ENCODE measurements around the gene INSR. TPM values are rescaled to one million over a fixed set of nuclear protein-coding genes. Genes with fewer than 3 reads are reported as not detected.
"Not testable (repeated sequence)": the region's sequence is repeated elsewhere in the genome, so short reads cannot be mapped to it uniquely, and the experiment has no call there.

INSR gene
- total RNA-seq, 1 donor from 2014 or later = 37.5 TPM

DNA sequence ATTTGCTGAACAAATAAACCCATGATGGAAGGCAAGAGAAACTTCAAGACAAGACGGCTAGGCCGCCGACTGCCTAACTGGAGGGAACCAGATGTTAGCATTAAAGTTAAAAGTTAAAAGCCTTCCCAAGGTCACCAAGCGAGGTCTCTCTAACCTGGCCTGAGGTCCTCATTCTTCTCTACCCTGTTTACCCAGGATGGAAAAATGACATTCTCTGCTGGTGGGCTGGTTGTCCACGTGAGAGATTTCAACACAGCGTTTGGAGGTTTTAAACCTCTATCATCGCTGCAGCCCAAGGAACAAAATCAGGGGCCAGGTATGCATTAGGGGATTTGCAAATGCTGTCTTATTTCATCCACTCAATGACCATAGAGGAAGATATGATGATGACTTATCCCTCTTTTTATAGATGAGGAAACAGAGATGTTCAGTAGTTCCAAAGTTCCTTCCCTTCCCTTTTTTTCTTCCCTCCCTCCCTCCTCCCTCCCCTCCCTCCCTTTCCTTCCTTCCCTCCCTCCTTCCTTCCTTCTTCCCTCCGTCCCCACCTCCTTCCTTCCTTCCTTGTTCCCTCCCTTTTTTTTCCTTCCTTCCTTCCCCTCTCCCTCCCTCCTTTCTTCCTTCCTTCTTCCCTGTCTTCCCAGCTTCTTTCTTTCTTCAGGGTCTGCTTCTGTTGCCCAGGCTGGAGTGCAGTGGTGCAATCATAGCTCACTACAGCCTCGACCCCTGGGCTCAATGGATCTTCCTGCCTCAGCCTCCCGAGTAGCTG is 79.7 kb downstream of the INSR start:
- Histone ChIP-seq H3K27ac (no peak overlapping the region), H3K36me3 (no peaks in the 10 kb centered on the region), H3K27me3 (no peaks in the 10 kb centered on the region), H3K4me1 (peaks cover 7% of the 10 kb centered on the region), H3K9me3 (no peaks in the 10 kb centered on the region), H3K4me3 (no peak overlapping the region)
- intact Hi-C loops (cut with DNase I) = no loop called here
- no peak for TF ChIP-seq CTCF (IDR thresholded peaks at IDR 0.05)
- DNase-seq (no peak), ATAC-seq (no peak)

DNA sequence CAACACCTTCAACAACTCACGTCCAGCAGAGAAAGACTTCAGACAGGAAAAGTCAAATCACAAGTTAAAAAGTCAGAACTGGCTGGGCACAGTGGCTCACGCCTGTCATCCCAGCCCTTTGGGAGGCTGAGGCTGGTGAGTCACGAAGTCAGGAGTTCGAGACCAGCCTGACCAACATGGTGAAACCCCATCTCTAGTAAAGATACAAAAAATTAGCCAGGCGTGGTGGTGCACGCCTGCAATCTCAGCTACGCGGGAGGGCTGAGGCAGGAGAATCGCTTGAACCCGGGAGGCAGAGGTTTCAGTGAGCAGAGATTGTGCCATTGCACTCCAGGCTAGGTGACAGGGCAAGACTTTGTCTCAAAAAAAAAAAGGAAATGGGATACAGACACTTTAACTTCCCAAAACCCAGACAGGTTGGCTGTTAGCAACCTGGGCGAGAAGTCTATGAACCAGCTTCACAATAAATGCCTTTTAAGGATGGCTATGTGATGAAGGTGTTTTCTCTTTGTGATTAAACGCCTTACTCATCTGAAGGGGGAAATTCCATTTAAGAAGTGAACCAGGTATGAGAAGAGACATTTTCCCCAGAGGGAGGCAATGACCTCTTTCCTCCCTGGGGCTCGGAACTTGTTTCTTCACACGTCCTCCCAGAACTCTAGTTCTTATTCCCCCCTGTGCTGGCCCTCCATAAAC is 80.4 kb downstream of the INSR start:
- Histone ChIP-seq H3K27me3 (no peaks in the 10 kb centered on the region), H3K36me3 (no peaks in the 10 kb centered on the region), H3K4me1 (peaks cover 7% of the 10 kb centered on the region), H3K4me3 (no peak overlapping the region), H3K27ac (no peak overlapping the region), H3K9me3 (no peaks in the 10 kb centered on the region)
- DNase-seq (no peak), ATAC-seq (no peak)
- intact Hi-C loops (cut with DNase I) = no loop called here
- TF ChIP-seq CTCF (IDR thresholded peaks at IDR 0.05) = no peak

GRCh38 chr19:7211191-7211951 is 82.8 kb downstream of the INSR start:
- H3K4me3 ChIP-seq = no peak overlapping the region
- intact Hi-C loops (cut with DNase I) = no loop called here
- H3K27me3 ChIP-seq = no peaks in the 10 kb centered on the region
- no peaks in the 10 kb centered on the region for H3K36me3 ChIP-seq
- ATAC-seq (peak; percentile 73), DNase-seq (no peak)
- no peaks in the 10 kb centered on the region for H3K9me3 ChIP-seq
- H3K27ac ChIP-seq = no peak overlapping the region
- no peak for TF ChIP-seq CTCF (IDR thresholded peaks at IDR 0.05)
- H3K4me1 ChIP-seq = peaks cover 7% of the 10 kb centered on the region

GRCh38 chr19:7210359-7210758 is 83.9 kb downstream of the INSR start:
- ATAC-seq (no peak), DNase-seq (no peak)
- H3K4me3 ChIP-seq = no peak overlapping the region
- intact Hi-C loops (cut with DNase I) = no loop called here
- no peak overlapping the region for H3K27ac ChIP-seq
- H3K4me1 ChIP-seq = peaks cover 7% of the 10 kb centered on the region
- TF ChIP-seq CTCF (IDR thresholded peaks at IDR 0.05) = no peak
- H3K36me3 ChIP-seq = no peaks in the 10 kb centered on the region
- H3K27me3 ChIP-seq = no peaks in the 10 kb centered on the region
- no peaks in the 10 kb centered on the region for H3K9me3 ChIP-seq

DNA sequence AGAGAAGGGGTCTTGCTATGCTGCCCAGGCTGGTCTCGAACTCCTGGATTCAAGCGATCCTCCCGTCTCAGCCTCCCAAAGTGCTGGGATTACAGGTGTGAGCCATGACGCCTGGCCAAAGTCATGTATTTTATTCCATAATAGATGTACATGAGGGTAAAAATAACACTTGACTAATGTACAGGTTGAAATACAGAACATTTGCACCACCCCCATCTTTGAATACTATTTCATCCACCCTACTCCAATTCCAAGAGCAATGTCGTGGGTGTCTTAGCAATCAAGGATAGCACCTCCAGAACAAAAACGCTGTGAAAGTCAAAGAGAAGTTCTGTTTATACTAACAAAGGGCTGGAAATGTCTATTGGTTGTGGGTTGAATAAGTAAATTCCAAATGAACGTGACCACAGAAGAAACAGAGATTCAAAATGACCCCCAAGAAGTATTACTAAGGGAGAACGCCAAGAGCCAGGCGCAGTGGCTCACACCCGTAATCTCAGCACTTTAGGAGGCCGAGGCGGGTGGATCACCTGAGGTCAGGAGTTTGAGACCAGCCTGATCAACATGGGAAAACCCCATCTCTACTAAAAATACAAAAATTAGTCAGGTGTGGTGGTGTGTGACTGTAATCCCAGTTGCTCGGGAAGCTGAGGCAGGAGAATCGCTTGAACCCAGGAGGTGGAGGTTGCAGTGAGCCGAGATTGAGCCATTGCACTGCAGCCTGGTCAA is 84.5 kb downstream of the INSR start:
- H3K4me3 ChIP-seq; H3K4me1 ChIP-seq; ATAC-seq; H3K27me3 ChIP-seq; H3K36me3 ChIP-seq; intact Hi-C loops (cut with DNase I); H3K9me3 ChIP-seq; DNase-seq; H3K27ac ChIP-seq: not testable (repeated sequence)

GRCh38 chr19:7209036-7209435 is 85.2 kb downstream of the INSR start:
- H3K4me1 ChIP-seq; ATAC-seq; intact Hi-C loops (cut with DNase I): not testable (repeated sequence)

More at GRCh38 chr19:7209036-7209435, 85.2 kb downstream of the INSR start:
- H3K36me3 ChIP-seq, H3K27ac ChIP-seq, H3K9me3 ChIP-seq, DNase-seq, H3K27me3 ChIP-seq, H3K4me3 ChIP-seq: not testable (repeated sequence)
